Common myeloid progenitor, CD34-positive (primary cell): Measurements from ENCODE around the gene DYNLT5.
A peak's percentile ranks its signal among the peaks of the same experiment; 100 is the strongest.

ENCODE experiments used
- CTCF ChIA-PET: fragments of 350-600 bp; sonication (Branson Sonifier 250); formaldehyde crosslinking; loops from one replicate; lab custom pipeline; 2021; ENCODE audit warnings: antibody characterized with exemption; lab: Charles Lee
- POLR2A ChIA-PET: fragments of 350-600 bp; sonication (Branson Sonifier 250); formaldehyde crosslinking; loops from one replicate; lab custom pipeline; 2021; ENCODE audit warnings: antibody characterized with exemption; lab: Charles Lee
- DNase-seq, 3 donors: peaks; one replicate each; pipeline versions ENCODE4 v3.0.0 to v3.0.0-alpha.2; 2013
- H3K27ac ChIP-seq, 2 experiments: 1 replicate in 1 of 2; 2 replicates in 1 of 2; pipeline ENCODE4 v1.7.0; 2013; ENCODE audit warnings: inconsistent platforms in 2 of 2, low read length in 2 of 2, mild to moderate bottlenecking in 2 of 2, low read depth in 1 of 2, moderate library complexity in 1 of 2; ENCODE audit not compliant: severe bottlenecking in 2 of 2, insufficient read depth in 1 of 2, poor library complexity in 1 of 2
- H3K27me3 ChIP-seq, 5 experiments: replicated peaks in 2 of 5; 1 replicate in 3 of 5; 2 replicates in 2 of 5; pipeline versions ENCODE4 v1.6.1 to v1.7.0; 2013; ENCODE audit warnings: low read length in 4 of 5, mild to moderate bottlenecking in 2 of 5, moderate library complexity in 2 of 5, inconsistent platforms in 1 of 5; ENCODE audit not compliant: insufficient read depth in 5 of 5, control insufficient read depth in 4 of 5
- H3K36me3 ChIP-seq, 4 experiments: 1 replicate in 2 of 4; 2 replicates in 2 of 4; pipeline versions ENCODE4 v1.6.1 to v1.7.0; 2013; ENCODE audit warnings: low read length in 3 of 4, control low read depth in 1 of 4, mild to moderate bottlenecking in 1 of 4; ENCODE audit not compliant: control insufficient read depth in 4 of 4, insufficient read depth in 4 of 4
- H3K4me1 ChIP-seq, 4 experiments: 1 replicate in 3 of 4; 2 replicates in 1 of 4; pipeline versions ENCODE4 v1.6.1 to v1.7.1; 2013; ENCODE audit warnings: low read length in 3 of 4, mild to moderate bottlenecking in 3 of 4, control low read depth in 1 of 4, inconsistent platforms in 1 of 4, moderate library complexity in 1 of 4; ENCODE audit not compliant: control insufficient read depth in 4 of 4, insufficient read depth in 4 of 4; ENCODE audit errors: control extremely low read depth in 1 of 4
- H3K4me3 ChIP-seq, 7 experiments: 1 replicate in 4 of 7; 2 replicates in 3 of 7; pipeline versions ENCODE4 v1.5.1 to v1.7.0; 2013; ENCODE audit warnings: mild to moderate bottlenecking in 7 of 7, low read length in 6 of 7, moderate library complexity in 6 of 7, inconsistent platforms in 2 of 7, low read depth in 2 of 7, control low read depth in 1 of 7; ENCODE audit not compliant: insufficient read depth in 4 of 7, control insufficient read depth in 1 of 7; ENCODE audit errors: extremely low read depth in 1 of 7
- H3K9me3 ChIP-seq, 5 experiments: 1 replicate in 4 of 5; 2 replicates in 1 of 5; pipeline versions ENCODE4 v1.6.1 to v1.7.1; 2013; ENCODE audit warnings: low read length in 4 of 5, mild to moderate bottlenecking in 2 of 5, inconsistent platforms in 1 of 5, low read depth in 1 of 5, moderate library complexity in 1 of 5; ENCODE audit not compliant: control insufficient read depth in 4 of 5, insufficient read depth in 2 of 5; ENCODE audit errors: control extremely low read depth in 1 of 5
- WGBS: methylation state at CpG from one replicate; pipeline ENCODE4 v1.1.5; 2013; ENCODE audit not compliant: insufficient coverage; 5-methylcytosine and 5-hydroxymethylcytosine counted together

DYNLT5 gene

DNA sequence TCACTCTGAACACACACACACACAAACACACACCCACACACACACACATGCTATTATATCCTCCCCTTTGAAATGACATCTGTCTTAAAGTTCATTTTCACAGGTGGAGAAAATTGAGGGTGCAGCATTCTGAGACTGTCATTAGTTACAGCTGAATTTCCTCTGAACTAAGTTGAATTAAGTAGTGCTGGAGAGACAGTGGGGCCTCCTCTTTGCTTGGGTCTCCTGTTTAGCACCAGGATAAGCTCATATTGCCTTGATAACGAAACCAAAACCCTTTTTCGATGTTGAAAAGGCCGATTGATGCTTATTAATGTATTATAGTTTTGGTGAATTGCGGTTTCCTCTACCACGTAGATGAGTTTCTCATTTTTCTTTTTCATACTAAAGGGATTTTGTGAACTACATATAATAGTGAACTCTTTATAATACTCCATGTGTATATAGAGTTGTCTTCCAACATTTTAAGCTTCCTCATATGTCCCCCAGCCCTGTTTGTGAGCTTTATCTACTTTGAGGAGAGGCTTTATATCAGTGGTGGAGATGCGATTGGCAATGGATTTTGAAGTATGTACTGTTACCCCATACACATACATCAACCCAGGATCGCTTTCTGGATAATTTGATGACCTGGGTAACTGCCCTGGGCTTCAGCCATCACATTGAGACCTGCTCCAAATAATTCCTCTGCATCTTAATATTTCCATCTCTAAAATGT lies 17.4 kb downstream of the DYNLT5 start:
- peaks cover 0 to 2% (median 0%) of the 10 kb centered on the region in 5 experiments for H3K9me3 ChIP-seq
- WGBS: 80% methylated on average over 1 of the region's 7 CpGs
- peaks cover 7 to 40% (median 22%) of the 10 kb centered on the region in 4 experiments for H3K36me3 ChIP-seq
- H3K4me1 ChIP-seq: peaks cover 0 to 6% (median 0%) of the 10 kb centered on the region in 4 experiments
- no peak overlapping the region for H3K27ac ChIP-seq
- CTCF ChIA-PET: interaction anchor here (1.2 kb wide), 1 partner anchor 379 kb away, joined by 3 read pairs; no protein-coding TSS in a partner anchor
- POLR2A ChIA-PET: no interaction called here
- peak in 2 of 3 donors; percentile 35 to 53 for DNase-seq
- no peak overlapping the region for H3K4me3 ChIP-seq
- no peaks in the 10 kb centered on the region for H3K27me3 ChIP-seq

DNA sequence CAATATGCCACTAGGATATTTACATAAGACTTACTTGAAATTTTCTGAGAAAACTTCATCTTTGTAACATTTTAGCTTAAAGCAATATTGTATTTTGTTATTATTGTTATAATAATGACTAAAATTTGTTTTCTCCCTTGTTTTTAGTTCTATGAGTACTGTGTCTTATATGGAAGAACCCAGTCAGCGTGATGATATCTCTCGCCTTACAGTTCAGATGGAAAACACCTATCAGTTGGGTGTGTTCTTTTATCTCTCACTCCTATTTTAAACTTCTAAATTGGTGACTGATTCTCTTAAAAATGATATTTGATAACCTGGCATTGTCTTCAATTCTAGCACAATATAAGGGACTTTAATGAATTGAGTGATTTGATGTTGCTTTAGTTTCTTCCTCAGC lies 18.0 kb downstream of the DYNLT5 start:
- no peak for DNase-seq
- ChIA-PET POLR2A (no interaction called here), CTCF (interaction anchor here (1.2 kb wide), 1 partner anchor 379 kb away, joined by 3 read pairs; no protein-coding TSS in a partner anchor)
- H3K36me3 ChIP-seq: peaks cover 7 to 44% (median 24%) of the 10 kb centered on the region in 4 experiments
- WGBS: no CpG with 5 or more reads among the region's 2 CpGs
- H3K4me3 ChIP-seq: no peak overlapping the region
- peaks cover 0 to 4% (median 0%) of the 10 kb centered on the region in 4 experiments for H3K4me1 ChIP-seq
- peaks cover 0 to 2% (median 0%) of the 10 kb centered on the region in 5 experiments for H3K9me3 ChIP-seq
- no peaks in the 10 kb centered on the region for H3K27me3 ChIP-seq
- H3K27ac ChIP-seq: no peak overlapping the region

DNA sequence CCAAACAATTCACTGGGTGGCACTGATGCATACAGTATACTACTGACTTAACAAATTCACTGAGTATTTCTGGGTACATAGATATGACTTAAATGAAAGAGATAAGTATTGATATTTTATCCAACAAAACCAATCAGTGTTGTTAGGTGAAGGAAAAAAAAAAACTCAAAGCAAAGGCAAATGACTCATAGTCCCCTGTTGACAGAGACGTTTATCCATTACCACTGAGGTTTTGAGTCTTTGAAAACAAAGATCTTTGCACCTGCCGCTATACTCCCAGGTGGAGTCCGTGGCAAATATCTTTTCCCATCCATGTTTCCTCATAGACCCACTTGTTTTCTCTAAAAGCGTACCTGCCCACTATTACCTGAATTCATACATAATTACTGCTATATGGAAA lies 18.4 kb downstream of the DYNLT5 start:
- Histone ChIP-seq H3K36me3 (peaks cover 7 to 48% (median 24%) of the 10 kb centered on the region in 4 experiments), H3K4me3 (no peak overlapping the region), H3K27me3 (no peaks in the 10 kb centered on the region), H3K9me3 (peaks cover 0 to 2% (median 0%) of the 10 kb centered on the region in 5 experiments), H3K4me1 (peaks cover 0 to 4% (median 0%) of the 10 kb centered on the region in 4 experiments), H3K27ac (no peak overlapping the region)
- ChIA-PET CTCF (interaction anchor here (1.2 kb wide), 1 partner anchor 378 kb away, joined by 3 read pairs; no protein-coding TSS in a partner anchor), POLR2A (no interaction called here)
- 98% methylated on average over 4 of the region's 4 CpGs for WGBS
- DNase-seq: no peak

DNA sequence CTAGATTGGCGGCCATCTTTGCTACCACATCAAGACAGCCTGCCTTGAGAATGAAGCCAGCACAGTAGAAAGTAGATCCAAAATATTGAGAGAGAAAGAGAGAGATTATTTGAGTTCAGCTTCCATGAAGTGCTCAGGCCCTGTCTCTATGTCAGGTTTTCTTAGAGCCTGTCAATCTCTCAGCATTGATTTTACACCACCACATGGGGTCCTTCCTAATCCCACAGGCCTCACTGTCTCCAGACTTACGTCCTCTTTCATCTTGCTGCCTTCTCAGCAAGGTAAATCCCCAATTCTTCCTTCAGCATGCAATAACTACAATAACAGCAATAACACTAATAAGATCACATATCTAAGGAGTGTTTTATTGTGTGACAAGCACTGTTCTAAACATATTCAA lies 21.0 kb downstream of the DYNLT5 start:
- ChIA-PET CTCF (no interaction called here), POLR2A (no interaction called here)
- Histone ChIP-seq H3K9me3 (peaks cover 0 to 8% (median 2%) of the 10 kb centered on the region in 5 experiments), H3K27ac (no peak overlapping the region), H3K4me1 (no peaks in the 10 kb centered on the region), H3K4me3 (no peak overlapping the region), H3K27me3 (no peaks in the 10 kb centered on the region), H3K36me3 (peaks cover 16 to 73% (median 29%) of the 10 kb centered on the region in 4 experiments)
- 93% methylated on average over 2 of the region's 2 CpGs for WGBS
- DNase-seq: no peak

DNA sequence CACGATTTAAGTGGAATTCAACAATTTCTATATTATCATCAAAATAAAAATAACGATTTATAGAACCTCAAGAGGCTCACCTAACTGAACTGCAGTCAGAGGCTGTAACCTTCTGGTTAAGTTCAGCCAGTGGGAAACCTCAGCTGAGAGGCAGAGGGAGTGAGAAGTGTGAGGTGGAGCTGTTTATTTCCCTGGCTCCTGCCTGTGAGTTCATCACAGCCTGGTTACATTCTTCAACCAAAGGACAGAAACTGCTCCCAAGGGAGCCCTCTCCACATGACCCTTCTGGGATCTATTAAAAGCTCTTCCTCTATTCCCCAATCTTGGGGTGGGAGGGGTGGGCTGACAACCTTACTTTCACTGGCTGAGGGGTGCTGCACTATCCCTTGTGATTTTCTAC lies 22.2 kb downstream of the DYNLT5 start:
- no peak for DNase-seq
- H3K36me3 ChIP-seq: peaks cover 22 to 85% (median 32%) of the 10 kb centered on the region in 4 experiments
- CTCF ChIA-PET: no interaction called here
- H3K4me3 ChIP-seq: no peak overlapping the region
- H3K9me3 ChIP-seq: peaks cover 2 to 17% (median 5%) of the 10 kb centered on the region in 5 experiments
- H3K27me3 ChIP-seq: no peaks in the 10 kb centered on the region
- H3K27ac ChIP-seq: no peak overlapping the region
- no CpG with 5 or more reads among the region's 2 CpGs for WGBS
- POLR2A ChIA-PET: no interaction called here
- no peaks in the 10 kb centered on the region for H3K4me1 ChIP-seq

DNA sequence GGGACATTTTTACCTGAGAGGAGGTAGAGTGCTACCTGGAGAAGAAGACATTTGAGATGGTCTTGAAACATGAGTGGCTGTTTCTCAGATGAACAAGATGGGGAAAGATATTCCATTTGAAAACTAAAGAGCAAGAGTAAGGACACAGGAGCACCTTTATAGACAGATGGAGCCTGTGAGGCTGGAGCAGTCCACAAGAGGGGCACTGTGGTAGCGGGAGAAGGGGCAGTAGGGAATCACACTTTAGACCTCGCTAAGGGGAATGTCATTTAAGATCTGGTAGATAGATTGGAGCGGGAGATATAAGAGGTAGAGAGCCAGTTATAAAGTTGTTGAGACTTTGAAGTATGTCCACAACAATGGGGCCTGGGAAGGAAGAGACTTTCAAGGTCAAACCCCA lies 23.4 kb downstream of the DYNLT5 start:
- 100% methylated on average over 3 of the region's 3 CpGs for WGBS
- Histone ChIP-seq H3K4me3 (no peak overlapping the region), H3K27ac (no peak overlapping the region), H3K4me1 (no peaks in the 10 kb centered on the region), H3K36me3 (peaks cover 22 to 89% (median 35%) of the 10 kb centered on the region in 4 experiments), H3K9me3 (peaks cover 3 to 24% (median 10%) of the 10 kb centered on the region in 5 experiments), H3K27me3 (no peaks in the 10 kb centered on the region)
- CTCF ChIA-PET: interaction anchor here (0.6 kb wide), 1 partner anchor 31 kb away, joined by 3 read pairs; no protein-coding TSS in a partner anchor
- DNase-seq: no peak
- POLR2A ChIA-PET: no interaction called here

DNA sequence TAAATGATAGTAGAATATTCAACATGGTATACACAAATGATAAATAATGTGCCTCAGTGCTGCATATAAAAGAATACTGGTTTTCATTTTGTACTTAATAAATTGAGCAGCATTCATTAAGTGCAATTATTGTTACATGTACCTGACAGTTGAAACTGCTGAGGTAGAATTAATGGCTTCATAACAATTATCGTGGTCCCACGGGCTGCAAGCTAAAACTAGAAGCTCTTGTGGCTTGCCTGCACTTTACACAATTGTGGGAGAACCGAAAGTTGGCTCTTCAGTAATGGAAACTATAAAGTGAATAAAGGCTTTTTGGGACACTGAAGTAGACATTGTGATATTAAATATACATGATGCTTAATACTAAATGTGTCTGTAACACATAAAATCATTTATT lies 25.6 kb downstream of the DYNLT5 start:
- CTCF ChIA-PET: interaction anchor here (1.0 kb wide), 1 partner anchor 19 kb away, joined by 4 read pairs; no protein-coding TSS in a partner anchor
- DNase-seq: no peak
- Histone ChIP-seq H3K9me3 (peaks cover 3 to 24% (median 10%) of the 10 kb centered on the region in 5 experiments), H3K4me3 (no peak overlapping the region), H3K27me3 (no peaks in the 10 kb centered on the region), H3K36me3 (peaks cover 5 to 72% (median 28%) of the 10 kb centered on the region in 4 experiments), H3K4me1 (no peaks in the 10 kb centered on the region), H3K27ac (no peak overlapping the region)
- POLR2A ChIA-PET: interaction anchor here (0.7 kb wide), 1 partner anchor 282 kb away, joined by 3 read pairs; no protein-coding TSS in a partner anchor
- WGBS: no CpG with 5 or more reads among the region's 3 CpGs
